K562 (cell line): ENCODE measurements around the gene ZNF362.

Source experiments
- ARHGAP35 ChIP-seq: fragments of 450-650 bp; IDR thresholded peaks from 2 replicates; pipeline ENCODE4 v1.6.1; 2018; ENCODE audit not compliant: partially characterized antibody
- POLR2A ChIP-seq: fragments of 450-650 bp; conservative IDR thresholded peaks from 2 replicates; pipeline ENCODE4 v1.6.1; 2016
- TAF15 ChIP-seq: fragments of 200-400 bp; formaldehyde crosslinking; IDR thresholded peaks from 2 replicates; pipeline ENCODE4 v1.6.1; 2017; ENCODE audit warnings: mild to moderate bottlenecking, low read depth, low read length, moderate library complexity
- TCF3 ChIP-seq: sonication (generic); formaldehyde crosslinking; IDR thresholded peaks from 2 replicates; pipeline ENCODE4 v1.4.0; 2020; ENCODE audit warnings: mild to moderate bottlenecking, missing genetic modification reagents
- ZBTB7A ChIP-seq: IDR thresholded peaks from 2 replicates; pipeline ENCODE4 v1.6.1; 2011; ENCODE audit warnings: low read depth, mild to moderate bottlenecking, low read length, moderate library complexity, borderline replicate concordance; ENCODE audit not compliant: control insufficient read depth
- ZFP36 ChIP-seq: fragments of 150-350 bp; IDR thresholded peaks from 2 replicates; pipeline ENCODE4 v1.6.1; 2018; ENCODE audit warnings: low read length, low read depth; ENCODE audit not compliant: partially characterized antibody
- TF ChIP-seq, protein P1 (sequence below): sonication (generic); formaldehyde crosslinking; IDR thresholded peaks from 2 replicates; pipeline ENCODE4 v1.8.1; 2023; ENCODE audit warnings: mild to moderate bottlenecking, missing genetic modification reagents

DNA sequence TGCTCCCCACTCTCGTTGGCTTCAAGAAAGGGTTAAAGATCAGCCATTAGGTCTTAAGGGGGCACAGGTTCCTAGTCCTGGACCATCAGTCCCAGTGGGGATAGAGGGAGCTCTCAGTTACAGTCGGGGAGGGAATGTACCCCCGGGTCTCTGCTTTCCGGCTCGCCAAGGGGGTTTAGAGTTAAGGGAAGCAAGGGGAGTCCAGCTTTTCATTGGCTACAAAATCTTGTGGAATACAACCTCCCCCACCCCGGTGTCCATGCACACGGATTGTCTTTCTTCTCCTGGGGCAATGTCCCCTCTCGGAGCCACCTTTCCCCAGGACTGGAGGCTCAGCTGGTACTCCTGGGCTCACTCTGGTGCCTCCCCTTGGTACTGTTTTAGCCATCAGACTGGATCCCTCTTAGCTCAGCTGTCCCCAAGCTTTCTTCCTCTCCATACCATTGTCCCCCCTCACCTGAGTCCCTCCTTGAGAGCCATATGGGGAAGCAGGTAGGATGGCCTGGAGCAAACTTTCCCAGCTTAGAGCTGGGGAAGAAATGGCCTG lies 64.4 kb downstream of the ZNF362 start, which contains the start of gene A3GALT2:
- TF ChIP-seq, protein P1, sequence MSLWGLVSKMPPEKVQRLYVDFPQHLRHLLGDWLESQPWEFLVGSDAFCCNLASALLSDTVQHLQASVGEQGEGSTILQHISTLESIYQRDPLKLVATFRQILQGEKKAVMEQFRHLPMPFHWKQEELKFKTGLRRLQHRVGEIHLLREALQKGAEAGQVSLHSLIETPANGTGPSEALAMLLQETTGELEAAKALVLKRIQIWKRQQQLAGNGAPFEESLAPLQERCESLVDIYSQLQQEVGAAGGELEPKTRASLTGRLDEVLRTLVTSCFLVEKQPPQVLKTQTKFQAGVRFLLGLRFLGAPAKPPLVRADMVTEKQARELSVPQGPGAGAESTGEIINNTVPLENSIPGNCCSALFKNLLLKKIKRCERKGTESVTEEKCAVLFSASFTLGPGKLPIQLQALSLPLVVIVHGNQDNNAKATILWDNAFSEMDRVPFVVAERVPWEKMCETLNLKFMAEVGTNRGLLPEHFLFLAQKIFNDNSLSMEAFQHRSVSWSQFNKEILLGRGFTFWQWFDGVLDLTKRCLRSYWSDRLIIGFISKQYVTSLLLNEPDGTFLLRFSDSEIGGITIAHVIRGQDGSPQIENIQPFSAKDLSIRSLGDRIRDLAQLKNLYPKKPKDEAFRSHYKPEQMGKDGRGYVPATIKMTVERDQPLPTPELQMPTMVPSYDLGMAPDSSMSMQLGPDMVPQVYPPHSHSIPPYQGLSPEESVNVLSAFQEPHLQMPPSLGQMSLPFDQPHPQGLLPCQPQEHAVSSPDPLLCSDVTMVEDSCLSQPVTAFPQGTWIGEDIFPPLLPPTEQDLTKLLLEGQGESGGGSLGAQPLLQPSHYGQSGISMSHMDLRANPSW (CRISPR knock-in tag) = no peak
- TF ChIP-seq TCF3 (CRISPR knock-in tag) (no peak), POLR2A (no peak), ZFP36 (no peak), ARHGAP35 (no peak), ZBTB7A (no peak), TAF15 (no peak)
